Suprapubic skin (tissue), 4 donors: Measurements from ENCODE around the gene AGPAT4. TPM values are rescaled to one million over a fixed set of nuclear protein-coding genes. Genes with fewer than 3 reads are reported as not detected.

Experiments used
- DNase-seq, 2 donors: peaks; one replicate each; pipeline ENCODE4 v3.0.0-alpha.2; 2019; ENCODE audit warnings: low spot score in 2 of 2
- H3K27ac ChIP-seq: fragments of 200-600 bp; sonication (generic); one replicate; pipeline ENCODE4 v1.5.1; 2019
- H3K27me3 ChIP-seq: fragments of 200-600 bp; sonication (generic); one replicate; pipeline ENCODE4 v1.5.1; 2019
- H3K36me3 ChIP-seq: fragments of 200-600 bp; sonication (generic); one replicate; pipeline ENCODE4 v1.5.1; 2019
- H3K4me1 ChIP-seq: fragments of 200-600 bp; sonication (generic); one replicate; pipeline ENCODE4 v1.5.1; 2019
- H3K4me3 ChIP-seq: fragments of 200-600 bp; sonication (generic); one replicate; pipeline ENCODE4 v1.5.1; 2019; ENCODE audit warnings: mild to moderate bottlenecking
- H3K9me3 ChIP-seq: fragments of 200-600 bp; sonication (generic); one replicate; pipeline ENCODE4 v1.5.1; 2019
- EP300 ChIP-seq: sonication (generic); formaldehyde crosslinking; IDR thresholded peaks from one replicate; pipeline ENCODE4 v1.6.1; 2017; ENCODE audit warnings: antibody characterized with exemption
- POLR2A ChIP-seq, 2 donors: fragments of 450-650 bp; IDR thresholded peaks; one replicate each; pipeline ENCODE4 v1.6.1; 2017; ENCODE audit warnings: antibody characterized with exemption in 2 of 2, mild to moderate bottlenecking in 2 of 2, moderate library complexity in 2 of 2
- POLR2AphosphoS5 ChIP-seq, 3 donors: sonication (generic); formaldehyde crosslinking; IDR thresholded peaks; one replicate each; pipeline ENCODE4 v1.6.1; 2017; ENCODE audit warnings: antibody characterized with exemption in 3 of 3
- WGBS: methylation state at CpG from one replicate; pipeline ENCODE4 v1.1.5; 2018; 5-methylcytosine and 5-hydroxymethylcytosine counted together
- total RNA-seq, 4 donors: library from RNA; depleted of rRNA; stranded (reverse); fragments of >200 nt; gene quantifications; one replicate each; pipeline ENCODE4 v1.1.0, GENCODE V29; 2016
- TF ChIP-seq, protein P1 (sequence below), 2 donors: fragments of 200-600 bp in 1 of 2; fragments of 450-650 bp in 1 of 2; sonication (generic) in 1 of 2; IDR thresholded peaks; one replicate each; pipeline ENCODE4 v1.5.1; 2016 to 2019; ENCODE audit warnings: antibody characterized with exemption in 2 of 2, mild to moderate bottlenecking in 1 of 2, moderate library complexity in 1 of 2

Gene AGPAT4
- total RNA-seq, 4 donors from 2014 or later: 1.1 to 4.1 (median 2.9) TPM

GRCh38 chr6:161271343-161272030 lies 2.4 kb downstream of the AGPAT4 start:
- H3K36me3 ChIP-seq: no peaks in the 10 kb centered on the region
- no peaks in the 10 kb centered on the region for H3K9me3 ChIP-seq
- no peak overlapping the region for H3K4me3 ChIP-seq
- WGBS: 67% methylated on average over 8 of the region's 8 CpGs
- H3K4me1 ChIP-seq: peaks cover 17% of the 10 kb centered on the region
- no peaks in the 10 kb centered on the region for H3K27me3 ChIP-seq
- no peak for DNase-seq
- no peak for TF ChIP-seq POLR2AphosphoS5 (IDR thresholded peaks at IDR 0.05)
- TF ChIP-seq EP300: no peak
- no peak for TF ChIP-seq POLR2A (IDR thresholded peaks at IDR 0.05)
- TF ChIP-seq, protein P1, sequence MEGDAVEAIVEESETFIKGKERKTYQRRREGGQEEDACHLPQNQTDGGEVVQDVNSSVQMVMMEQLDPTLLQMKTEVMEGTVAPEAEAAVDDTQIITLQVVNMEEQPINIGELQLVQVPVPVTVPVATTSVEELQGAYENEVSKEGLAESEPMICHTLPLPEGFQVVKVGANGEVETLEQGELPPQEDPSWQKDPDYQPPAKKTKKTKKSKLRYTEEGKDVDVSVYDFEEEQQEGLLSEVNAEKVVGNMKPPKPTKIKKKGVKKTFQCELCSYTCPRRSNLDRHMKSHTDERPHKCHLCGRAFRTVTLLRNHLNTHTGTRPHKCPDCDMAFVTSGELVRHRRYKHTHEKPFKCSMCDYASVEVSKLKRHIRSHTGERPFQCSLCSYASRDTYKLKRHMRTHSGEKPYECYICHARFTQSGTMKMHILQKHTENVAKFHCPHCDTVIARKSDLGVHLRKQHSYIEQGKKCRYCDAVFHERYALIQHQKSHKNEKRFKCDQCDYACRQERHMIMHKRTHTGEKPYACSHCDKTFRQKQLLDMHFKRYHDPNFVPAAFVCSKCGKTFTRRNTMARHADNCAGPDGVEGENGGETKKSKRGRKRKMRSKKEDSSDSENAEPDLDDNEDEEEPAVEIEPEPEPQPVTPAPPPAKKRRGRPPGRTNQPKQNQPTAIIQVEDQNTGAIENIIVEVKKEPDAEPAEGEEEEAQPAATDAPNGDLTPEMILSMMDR (IDR thresholded peaks at IDR 0.05): no peak
- no peak overlapping the region for H3K27ac ChIP-seq

DNA sequence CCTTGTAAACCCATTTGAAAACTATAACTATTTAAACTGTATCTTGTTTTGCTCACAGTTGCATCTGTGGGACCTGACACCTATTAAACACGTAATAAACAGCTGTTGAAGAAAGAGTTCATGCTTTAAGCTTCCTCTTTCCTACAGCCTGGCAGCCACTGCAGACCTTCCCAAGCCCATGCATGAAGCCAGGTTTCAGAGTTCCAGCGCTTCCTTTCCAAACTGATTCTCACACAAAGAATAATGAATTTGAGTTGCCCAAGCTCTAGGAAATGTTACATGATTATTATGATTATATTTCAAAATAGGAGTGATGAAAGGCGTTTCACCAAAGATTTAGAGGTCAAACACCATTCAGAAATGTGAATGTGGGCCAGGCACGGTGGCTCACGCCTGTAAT lies 3.7 kb downstream of the AGPAT4 start:
- 89% methylated on average over 5 of the region's 5 CpGs for WGBS
- Histone ChIP-seq H3K4me1 (peaks cover 17% of the 10 kb centered on the region), H3K9me3 (no peaks in the 10 kb centered on the region), H3K4me3 (no peak overlapping the region), H3K36me3 (no peaks in the 10 kb centered on the region), H3K27ac (no peak overlapping the region), H3K27me3 (no peaks in the 10 kb centered on the region)
- TF ChIP-seq POLR2A (IDR thresholded peaks at IDR 0.05): no peak
- no peak for TF ChIP-seq POLR2AphosphoS5 (IDR thresholded peaks at IDR 0.05)
- TF ChIP-seq EP300: no peak
- TF ChIP-seq, protein P1 (IDR thresholded peaks at IDR 0.05): no peak
- DNase-seq: no peak

- Histone ChIP-seq H3K4me3 (no peak overlapping the region), H3K27me3 (no peaks in the 10 kb centered on the region), H3K4me1 (peaks cover 12% of the 10 kb centered on the region), H3K9me3 (no peaks in the 10 kb centered on the region), H3K36me3 (no peaks in the 10 kb centered on the region), H3K27ac (no peak overlapping the region)
- TF ChIP-seq POLR2A (IDR thresholded peaks at IDR 0.05): no peak
- TF ChIP-seq, protein P1 (IDR thresholded peaks at IDR 0.05): no peak
- no peak for TF ChIP-seq EP300
- no peak for TF ChIP-seq POLR2AphosphoS5 (IDR thresholded peaks at IDR 0.05)
- no peak for DNase-seq
- WGBS: 95% methylated on average over 6 of the region's 6 CpGs
Measured at GRCh38 chr6:161269310-161269709, 4.6 kb downstream of the AGPAT4 start.

DNA sequence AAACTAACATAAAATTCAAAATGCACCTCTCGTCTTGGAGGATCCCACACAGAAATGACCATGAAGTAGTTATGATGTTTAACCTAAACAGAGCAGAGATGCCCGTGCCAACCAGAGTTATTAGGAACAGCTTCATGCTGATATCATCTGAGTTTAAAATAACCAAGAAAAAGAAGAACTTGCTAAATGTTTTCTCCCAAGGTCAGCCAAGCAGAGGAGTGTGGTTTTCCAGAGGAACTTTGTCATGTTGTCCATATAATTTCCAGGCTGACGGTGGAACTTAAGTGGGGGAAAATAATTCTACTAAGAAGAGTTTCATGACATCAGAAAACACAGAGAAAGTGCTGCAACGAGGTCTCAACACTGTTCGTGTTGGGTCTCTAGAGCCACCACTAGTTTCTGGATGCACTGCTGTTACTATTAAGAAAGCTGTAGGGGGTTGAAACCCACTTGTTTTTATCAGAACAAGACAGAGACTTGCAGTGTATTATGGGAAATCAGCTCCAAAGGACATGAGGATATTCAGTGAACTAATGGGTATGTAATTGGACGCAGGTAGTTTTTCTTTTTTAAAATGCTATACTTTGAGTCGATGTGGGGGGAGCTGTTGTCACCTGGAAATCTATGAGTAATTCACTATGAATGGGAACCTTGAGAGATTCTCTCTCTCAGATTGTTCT lies 5.2 kb downstream of the AGPAT4 start:
- H3K9me3 ChIP-seq: no peaks in the 10 kb centered on the region
- no peak overlapping the region for H3K27ac ChIP-seq
- no peak for TF ChIP-seq POLR2AphosphoS5 (IDR thresholded peaks at IDR 0.05)
- no peaks in the 10 kb centered on the region for H3K36me3 ChIP-seq
- no peak for DNase-seq
- WGBS: 84% methylated on average over 7 of the region's 7 CpGs
- H3K4me1 ChIP-seq: peaks cover 12% of the 10 kb centered on the region
- H3K4me3 ChIP-seq: no peak overlapping the region
- H3K27me3 ChIP-seq: no peaks in the 10 kb centered on the region

- Histone ChIP-seq H3K36me3 (no peaks in the 10 kb centered on the region), H3K27ac (no peak overlapping the region), H3K4me1 (no peaks in the 10 kb centered on the region), H3K27me3 (no peaks in the 10 kb centered on the region), H3K9me3 (no peaks in the 10 kb centered on the region), H3K4me3 (no peak overlapping the region)
- WGBS: 85% methylated on average over 9 of the region's 9 CpGs
- TF ChIP-seq POLR2A (IDR thresholded peaks at IDR 0.05): no peak
- TF ChIP-seq EP300: no peak
- TF ChIP-seq POLR2AphosphoS5 (IDR thresholded peaks at IDR 0.05): no peak
- TF ChIP-seq, protein P1 (IDR thresholded peaks at IDR 0.05): no peak
- no peak for DNase-seq
Measured at GRCh38 chr6:161266513-161267230, 7.2 kb downstream of the AGPAT4 start.
